Iris pigment epithelial cell (primary cell): ENCODE measurements around the gene DNAJB14.
"Not testable (repeated sequence)": the region's sequence is repeated elsewhere in the genome, so short reads cannot be mapped to it uniquely, and the experiment has no call there.

Source experiments
- DNase-seq: peaks from one replicate; pipeline ENCODE4 v3.0.0-alpha.2; 2011; ENCODE audit warnings: low read depth

DNAJB14 gene

DNA sequence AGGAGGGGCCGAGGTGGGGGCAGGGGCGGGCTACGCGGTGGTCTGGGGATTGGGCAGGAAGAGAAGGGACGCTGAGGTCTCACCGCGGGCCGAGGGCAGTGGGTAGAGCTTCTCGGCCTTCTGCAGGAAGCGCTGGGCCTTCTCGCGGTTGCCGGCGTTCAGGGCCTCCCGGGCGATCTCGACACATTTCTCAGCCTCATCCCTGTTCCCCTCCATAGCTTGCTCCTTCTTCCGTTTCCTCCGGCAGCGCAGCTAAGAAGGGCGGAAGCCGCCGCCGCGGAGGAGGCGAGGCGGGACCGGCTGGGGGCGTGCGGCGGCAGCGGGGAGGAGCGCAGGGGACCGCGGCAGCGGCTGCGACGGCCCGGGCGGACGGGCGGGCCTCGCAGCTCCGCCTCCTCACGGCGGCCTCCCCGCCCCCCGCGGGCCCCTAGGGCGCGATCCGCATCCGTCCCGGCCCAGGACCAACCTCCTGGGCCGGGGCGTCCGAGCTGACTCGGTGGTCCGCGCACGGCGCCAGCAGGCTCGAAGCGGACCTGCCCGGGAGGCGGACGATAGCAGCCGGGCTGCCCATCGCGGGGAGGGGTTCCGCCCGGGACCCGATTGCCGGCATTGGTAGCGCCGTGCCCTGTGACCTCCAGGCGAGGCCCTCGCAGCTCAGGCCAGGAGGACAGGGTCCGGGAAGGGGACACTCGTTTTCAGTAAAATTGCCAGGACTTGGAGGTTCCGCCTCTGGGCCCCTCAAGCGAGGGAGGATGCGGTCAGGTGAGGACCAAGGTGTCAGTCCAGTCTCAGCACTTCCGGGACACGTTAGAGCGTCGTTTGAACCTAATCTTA lies at the start of gene DNAJB14:
TSS of gene DNAJB14 (minus strand) at position 263 of the 834 bp plus-strand sequence. CDS start at position 216, 47 bp downstream.
- DNase-seq = peak; percentile 75

DNA sequence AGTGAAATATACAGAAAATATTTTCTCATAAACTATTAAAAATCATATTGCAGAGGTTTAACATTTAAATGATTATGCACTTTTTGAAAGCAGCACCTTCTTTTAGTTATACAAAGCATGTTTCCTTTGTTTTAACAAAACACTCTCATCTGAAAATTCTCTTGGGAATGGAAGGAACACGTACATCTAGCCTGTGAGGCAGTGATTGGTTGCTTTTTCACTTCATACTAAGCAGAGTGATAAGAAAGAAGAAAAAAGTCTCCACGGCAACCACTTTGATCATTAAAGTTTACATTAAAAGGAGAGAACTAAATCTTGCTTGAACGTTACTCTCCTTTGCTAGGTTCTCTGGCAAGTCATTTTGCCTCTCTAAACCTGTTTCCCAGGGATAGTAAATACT lies 45.3 kb upstream of the DNAJB14 start:
- DNase-seq = no peak

DNA sequence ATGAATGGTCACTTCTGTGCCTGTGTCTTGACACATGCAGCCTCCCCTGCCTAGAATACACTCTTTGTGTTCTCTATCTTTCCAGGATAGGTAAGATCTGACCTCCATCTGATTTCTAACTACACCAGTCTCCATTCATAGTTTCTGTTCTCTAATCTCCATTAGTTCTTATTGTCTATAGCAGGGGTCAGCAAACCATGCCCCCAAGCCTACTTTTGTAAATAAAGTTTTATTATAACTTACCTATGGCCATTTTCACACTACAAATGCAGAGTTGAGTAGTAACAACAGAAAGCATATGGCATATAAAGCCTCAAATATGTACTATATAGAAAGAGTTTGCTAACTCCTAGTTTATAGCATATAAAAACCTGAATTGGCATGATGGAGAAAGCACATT lies 41.3 kb upstream of the DNAJB14 start:
- no peak for DNase-seq

DNA sequence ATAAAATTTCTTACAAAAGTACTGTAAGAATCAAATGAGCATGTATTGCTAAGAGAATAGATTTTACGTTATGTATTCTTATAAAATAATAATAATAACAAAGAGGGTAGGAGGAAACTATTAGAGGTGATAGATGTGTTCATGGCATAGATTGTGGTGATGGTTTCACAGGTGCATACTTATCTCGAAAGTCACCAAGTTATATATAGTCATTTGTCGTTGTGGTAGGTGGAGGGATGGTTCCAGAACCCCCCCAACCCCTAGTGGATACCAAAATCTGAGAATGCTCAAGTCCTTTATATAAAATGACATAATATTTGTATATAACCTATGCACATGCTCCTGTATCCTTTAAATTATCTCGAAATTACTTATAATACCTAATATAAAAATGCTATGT lies 40.4 kb upstream of the DNAJB14 start:
- DNase-seq = no peak

DNA sequence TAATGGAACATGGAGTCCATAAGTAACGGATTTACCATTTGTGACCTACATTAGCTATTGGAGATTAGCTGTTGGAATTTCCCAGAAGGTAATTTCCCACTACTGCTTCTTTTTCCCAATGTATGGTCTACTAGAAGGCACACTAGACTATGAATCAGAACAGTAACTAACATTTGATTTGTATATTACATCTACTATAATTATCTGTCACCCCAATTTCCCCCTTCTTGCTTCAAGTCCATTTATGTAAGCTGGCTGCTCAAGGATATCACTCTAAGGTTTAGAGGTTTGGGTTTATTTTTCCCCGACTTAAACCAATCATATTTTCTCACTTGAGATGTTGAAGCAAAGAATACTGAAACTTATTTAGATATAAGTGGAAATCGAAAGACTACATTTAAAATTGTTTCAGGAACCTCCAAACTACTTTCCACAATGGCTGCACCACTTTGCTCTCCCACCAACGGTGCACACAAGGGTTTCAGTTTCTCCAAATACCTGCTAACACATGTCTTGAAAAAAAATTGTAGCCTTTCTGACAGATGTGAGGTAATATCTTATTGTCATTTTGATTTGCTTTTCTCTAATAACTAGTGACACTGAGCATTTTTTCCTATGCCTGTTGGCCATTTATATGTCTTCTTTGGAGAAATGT lies 37.0 kb upstream of the DNAJB14 start:
- DNase-seq = no peak

- DNase-seq = peak; percentile 50
Observed at GRCh38 chr4:99979872-99980271, 33.5 kb upstream of the DNAJB14 start.

- DNase-seq = no peak
Observed at GRCh38 chr4:99971453-99972111, 25.2 kb upstream of the DNAJB14 start.

- peak; percentile 94 for DNase-seq
Observed at GRCh38 chr4:99968330-99968729, 21.9 kb upstream of the DNAJB14 start.

DNA sequence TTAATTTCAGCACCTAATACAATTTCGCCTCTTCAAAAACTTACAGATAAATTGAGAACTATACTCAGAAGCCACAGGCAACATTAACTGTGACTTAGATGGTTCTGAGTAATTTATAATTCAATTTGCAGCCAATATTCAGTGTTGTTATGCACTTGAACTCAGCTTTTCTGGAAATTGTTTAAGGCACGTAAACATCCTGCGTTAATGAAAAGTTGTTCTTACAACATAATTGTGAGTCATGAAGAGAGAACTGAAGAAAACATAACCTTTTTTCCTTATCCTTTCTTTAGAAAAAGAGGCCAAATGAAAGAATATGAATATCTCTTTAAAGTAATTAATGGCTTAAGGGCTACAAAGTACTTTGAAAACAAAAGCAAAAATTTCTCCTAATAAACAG lies 20.3 kb upstream of the DNAJB14 start:
- peak; percentile 86 for DNase-seq

DNA sequence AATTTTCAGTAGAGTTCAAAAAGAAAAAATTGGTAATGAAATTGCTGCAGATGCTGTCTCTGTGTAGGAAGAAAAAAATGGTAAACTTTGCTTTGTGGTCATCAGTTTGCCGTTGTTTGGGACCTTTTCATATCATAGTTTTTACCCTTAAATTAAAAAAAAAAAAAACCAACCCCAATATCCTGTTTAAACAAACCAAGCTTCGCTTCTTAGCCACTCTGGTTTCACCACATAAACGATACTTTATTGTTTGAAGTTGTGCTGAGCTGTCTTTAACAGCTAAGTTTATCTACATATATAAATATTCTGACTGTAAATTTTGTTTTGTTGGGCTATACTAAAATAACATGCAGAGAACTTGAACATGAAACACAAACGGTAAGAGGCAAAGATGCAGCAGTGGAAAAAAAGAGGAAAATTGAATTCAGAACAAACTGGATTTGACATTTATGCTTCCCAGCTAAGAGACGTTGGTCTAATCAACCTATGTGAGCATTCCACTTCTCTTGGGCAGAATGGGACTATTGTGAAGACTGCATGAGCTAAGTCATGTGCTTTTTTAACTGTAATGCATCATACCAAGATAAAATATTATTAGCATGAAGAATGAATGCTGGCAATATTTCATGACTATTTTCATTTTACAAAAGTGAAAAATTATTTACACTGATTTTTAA lies 19.4 kb upstream of the DNAJB14 start:
- peak; percentile 26 for DNase-seq

DNA sequence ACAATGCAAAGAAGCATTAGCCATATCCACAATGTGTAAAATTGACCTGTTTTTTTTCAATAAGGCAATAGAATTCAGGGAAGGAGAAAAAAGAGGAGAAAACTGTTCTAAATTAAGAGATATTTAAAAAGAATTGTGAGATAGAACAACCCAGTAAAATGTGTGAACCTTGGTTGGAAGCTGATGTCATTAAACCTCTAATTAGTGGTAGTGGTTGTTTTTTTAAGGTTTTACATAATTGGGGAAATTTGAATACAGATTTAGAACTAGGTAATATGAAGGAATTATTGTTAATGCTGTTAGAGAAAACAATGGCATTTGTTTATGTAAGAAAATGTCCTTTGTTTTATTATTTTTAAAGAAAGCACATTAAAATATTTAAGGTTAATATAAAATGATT lies 18.8 kb upstream of the DNAJB14 start:
- no peak for DNase-seq

GRCh38 chr4:99961711-99962110 lies 15.3 kb upstream of the DNAJB14 start:
- DNase-seq = no peak

- no peak for DNase-seq
Observed at GRCh38 chr4:99960648-99961047, 14.2 kb upstream of the DNAJB14 start.

DNA sequence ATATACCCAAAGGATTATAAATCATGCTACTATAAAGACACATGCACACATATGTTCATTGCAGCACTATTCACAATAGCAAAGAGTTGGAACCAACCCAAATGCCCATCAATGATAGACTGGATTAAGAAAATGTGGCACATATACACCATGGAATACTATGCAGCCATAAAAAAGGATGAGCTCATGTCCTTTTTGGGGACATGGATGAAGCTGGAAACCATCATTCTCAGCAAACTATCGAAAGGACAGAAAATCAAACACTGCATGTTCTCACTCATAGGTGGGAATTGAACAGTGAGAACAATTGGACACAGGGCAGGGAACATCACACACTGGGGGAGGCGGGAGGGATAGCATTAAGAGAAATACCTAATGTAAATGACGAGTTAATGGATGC lies 11.8 kb upstream of the DNAJB14 start:
- not testable (repeated sequence) for DNase-seq

DNA sequence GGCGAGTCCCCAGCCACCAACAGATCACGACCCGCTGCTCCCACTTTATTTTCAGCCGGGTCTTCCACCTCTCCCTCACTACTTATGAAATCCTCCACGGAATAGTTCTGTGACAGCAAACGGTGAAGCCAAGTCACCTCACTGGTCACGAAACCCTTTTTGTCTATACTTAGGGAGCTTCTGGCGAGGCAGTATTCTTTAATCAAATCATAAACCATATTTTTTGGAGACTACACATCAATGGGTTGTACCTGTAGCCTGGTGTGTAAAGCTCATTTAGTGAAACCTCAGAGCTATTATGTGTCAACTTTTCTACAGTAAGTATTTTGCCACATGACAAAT lies 4.5 kb upstream of the DNAJB14 start:
- DNase-seq = no peak

DNA sequence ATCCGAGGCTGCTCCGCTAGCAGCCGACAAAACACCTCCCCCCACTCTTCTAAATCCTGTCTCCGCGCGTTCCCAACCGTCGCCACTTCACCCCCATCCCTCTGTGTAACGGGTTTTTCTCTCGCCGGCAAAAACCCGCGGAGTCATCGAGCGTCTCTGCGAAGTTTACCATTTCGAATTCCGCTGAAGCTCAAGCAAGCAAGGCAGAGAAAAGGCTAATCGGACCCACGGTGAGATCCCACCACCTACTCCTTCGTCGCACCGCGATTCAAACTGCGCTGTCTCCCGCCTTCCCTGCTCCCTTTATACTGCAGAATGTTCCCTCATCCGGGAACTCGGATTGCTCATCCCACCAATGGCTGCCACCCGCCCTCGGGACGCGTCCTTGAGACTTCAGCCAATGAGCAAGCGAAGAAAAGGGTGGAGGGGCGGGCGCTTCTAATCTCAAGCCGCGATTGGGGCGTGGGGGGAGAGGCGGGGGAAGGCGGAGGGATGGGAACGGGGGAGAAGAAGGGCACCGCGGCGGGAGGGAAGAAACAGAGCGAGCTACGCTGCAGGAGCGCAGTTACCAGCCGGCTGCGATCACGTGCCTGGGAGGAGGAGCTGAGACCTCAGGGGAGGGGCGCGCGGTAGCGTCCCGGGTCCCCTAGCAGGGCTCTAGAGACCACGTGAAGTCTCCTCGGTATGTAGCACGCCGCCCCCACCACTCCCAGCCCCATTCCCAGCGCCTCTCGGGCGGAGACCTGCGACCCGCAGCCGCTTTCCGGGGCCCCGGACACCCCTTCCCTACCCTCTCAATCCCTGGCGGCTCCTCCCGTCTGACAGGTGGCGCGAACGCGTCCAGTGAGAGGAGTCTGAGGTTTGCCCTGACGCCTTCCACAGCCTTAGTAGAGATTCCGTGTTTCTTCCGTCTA lies 3.8 kb upstream of the DNAJB14 start, which contains the start of gene H2AZ1:
TSS of gene H2AZ1 (minus strand) at position 277 of the 914 bp plus-strand sequence. CDS start at position 172, 105 bp downstream.
- peak; percentile 99 for DNase-seq

DNA sequence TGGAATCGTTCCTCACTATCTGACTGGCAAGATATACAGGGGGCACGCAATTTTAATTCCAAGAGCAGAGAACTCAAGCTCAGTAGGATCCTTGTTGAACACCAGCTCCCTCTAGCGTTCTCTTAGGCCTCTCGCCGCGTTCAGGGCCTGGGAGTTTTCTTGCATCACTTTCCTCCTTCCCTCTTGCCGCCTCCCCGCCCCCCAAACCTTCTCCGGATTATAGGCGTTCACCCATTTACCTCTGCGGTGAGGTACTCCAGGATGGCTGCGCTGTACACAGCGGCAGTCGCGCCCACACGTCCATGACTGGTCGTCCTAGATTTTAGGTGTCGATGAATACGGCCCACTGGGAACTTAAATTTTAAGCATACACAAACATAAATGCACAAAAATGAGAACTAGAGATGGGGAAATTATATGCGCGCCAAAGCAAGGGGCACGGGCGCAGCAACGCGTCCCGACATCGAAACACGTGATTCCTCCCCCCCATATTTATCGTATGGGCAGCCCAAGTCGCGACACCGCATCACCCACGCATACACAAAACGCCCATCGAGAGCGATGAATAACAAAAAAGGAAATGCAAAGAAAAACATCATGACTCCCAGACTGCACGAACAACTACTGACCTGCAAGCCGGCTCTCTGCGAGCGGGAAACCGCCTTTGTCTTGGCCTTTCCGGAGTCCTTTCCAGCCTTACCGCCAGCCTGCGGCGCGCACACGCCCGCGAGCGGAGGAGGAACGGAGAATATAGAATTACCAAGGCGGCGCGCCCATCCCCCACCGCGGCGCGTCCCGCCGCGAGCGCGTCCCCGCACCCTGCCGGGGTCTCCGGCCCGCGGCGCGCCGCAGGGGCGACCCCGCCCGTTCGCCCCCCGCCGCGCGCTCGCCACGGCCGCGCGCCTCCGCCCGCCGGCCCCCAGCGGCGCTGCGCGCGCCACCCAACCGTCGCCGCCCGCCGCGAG lies 2.9 kb upstream of the DNAJB14 start:
- peak; percentile 93 for DNase-seq

GRCh38 chr4:99947608-99948007 lies 1.2 kb upstream of the DNAJB14 start:
- DNase-seq = no peak

DNA sequence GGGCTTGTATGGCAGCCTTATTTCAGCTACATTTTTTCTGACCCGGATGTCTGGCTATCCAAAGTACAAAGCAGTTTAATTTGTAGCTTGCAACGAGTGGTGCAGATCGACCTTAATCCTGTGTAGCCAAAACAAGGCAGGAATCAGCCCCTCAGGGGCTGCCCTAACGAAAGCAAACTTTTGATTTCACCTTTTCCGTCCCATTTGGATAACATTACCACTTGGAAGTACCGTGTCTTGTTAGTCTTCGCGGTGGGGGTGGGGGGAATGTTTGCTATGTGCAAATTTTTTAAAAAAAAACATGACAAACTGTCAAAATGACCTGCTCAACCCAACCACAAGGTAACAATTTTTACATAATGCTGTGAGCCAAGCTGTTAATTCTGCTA lies 766 bp upstream of the DNAJB14 start:
- no peak for DNase-seq

GRCh38 chr4:99945718-99946355 lies 581 bp downstream of the DNAJB14 start:
- DNase-seq = peak; percentile 36
